Esophagus muscularis mucosa (tissue), 3 donors: ENCODE measurements around the gene TAS2R41.

Experiments used
- CTCF ChIP-seq, 3 experiments: fragments of 200-600 bp in 2 of 3; fragments of 450-650 bp in 1 of 3; sonication (generic) in 2 of 3; IDR thresholded peaks; one replicate each; pipeline ENCODE4 v1.5.1; 2017 to 2019; ENCODE audit warnings: antibody characterized with exemption in 3 of 3, mild to moderate bottlenecking in 2 of 3, moderate library complexity in 1 of 3
- EP300 ChIP-seq: sonication (generic); formaldehyde crosslinking; IDR thresholded peaks from one replicate; pipeline ENCODE4 v1.6.1; 2017; ENCODE audit warnings: antibody characterized with exemption

DNA sequence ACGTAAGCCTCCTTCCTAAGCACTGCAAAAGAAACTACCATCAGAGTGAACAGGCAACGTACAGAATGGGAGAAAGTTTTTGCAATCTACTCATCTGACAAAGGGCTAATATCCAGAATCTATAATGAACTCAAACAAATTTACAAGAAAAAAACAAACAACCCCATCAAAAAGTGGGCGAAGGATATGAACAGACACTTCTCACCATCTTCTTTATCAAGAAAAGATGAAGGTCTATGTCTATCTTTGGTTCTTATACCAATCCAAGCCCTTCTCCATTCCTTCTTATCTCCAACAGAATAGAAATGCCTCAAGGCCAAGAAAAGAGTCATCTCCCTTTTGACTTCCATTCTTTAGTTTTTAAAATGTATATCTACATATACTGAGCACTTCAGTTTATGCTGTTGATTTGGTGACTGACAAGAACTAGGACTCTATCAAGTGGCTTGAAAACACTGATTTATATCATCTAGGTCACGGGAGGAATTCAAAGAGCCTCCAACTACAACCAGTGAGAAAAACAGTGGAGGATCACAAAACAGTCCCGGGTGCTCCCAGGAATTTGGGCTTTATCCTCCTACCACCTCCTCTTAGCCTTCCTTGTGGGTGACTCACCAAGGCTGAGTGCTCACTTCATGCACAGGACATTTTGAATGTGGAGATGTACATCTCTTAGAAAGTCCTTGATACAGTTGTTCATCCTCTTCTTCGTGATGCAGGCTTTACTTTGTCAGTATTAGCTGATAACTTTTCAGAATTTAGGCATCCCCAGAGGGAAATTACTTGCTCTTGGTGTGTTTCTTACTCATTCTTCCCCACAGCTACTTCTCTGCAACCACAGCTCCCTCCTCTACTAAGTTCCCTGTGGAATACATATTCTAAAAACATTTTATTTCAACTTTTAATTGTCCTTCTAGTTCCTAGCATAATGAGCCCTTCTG, 15.4 kb downstream of the TAS2R41 start:
- no peak for TF ChIP-seq CTCF (IDR thresholded peaks at IDR 0.05)
- TF ChIP-seq EP300: no peak
